ENCODE results near the gene RAB31. TPM values are rescaled to one million over a fixed set of nuclear protein-coding genes. Genes with fewer than 3 reads are reported as not detected.
A peak's percentile ranks its signal among the peaks of the same experiment; 100 is the strongest.

The RAB31 gene
- polyA plus RNA-seq, 2 of the 4 experiments (the other 2 are of a cell fraction): 16.9 to 46.3 TPM

DNA sequence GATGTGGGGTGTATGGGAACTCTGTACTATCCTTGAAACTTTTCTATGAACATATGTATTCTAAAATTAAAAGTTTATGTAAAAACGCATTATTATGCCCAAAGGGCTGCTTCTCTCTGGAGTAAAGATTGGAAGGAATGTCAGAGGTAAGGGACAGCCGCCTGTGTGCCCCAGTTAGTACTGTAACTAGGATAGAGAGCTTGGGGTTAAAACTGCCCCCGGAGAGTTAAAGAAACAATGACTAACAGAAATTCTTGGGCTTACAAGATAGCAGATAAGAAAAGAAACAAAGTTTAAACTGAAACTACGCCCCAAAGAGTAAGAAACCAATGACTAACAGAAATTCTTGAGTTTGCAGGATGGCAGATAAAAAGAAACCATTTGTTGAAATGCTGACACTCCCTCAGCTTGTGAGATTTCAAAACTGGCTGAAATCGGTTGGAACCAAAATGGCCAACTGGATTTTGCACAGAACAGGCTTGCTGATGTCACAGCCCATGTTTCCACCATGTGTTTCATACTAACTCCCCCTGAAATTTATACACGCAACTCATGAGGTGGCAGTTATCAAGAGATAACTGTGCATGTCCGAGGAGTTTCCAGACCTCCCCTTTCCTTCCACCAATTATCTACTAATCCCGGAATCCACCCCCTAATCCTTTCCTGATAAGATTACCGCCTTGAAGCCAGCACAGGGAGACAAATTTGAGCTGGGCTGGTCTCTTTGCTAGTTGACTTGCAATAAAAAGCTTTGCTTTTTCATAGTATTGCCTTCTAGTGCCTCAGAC, 169.0 kb downstream of the RAB31 start:
- Histone ChIP-seq H3K4me2 (peak overlapping the region; percentile 85), H3K9me3 (no peaks in the 10 kb centered on the region), H3K27ac (peak overlapping the region; percentile 90 to 93), H3K4me1 (peaks cover 27% of the 10 kb centered on the region), H3K4me3 (peak overlapping the region; percentile 27; the same call in 2 of the 3 replicates)
- ATAC-seq: peak; percentile 93 to 98
- ChIA-PET CTCF (interaction anchor here (0.8 to 1.3 kb wide), 4 partner anchors 19 to 204 kb away, joined by 3 to 5 read pairs (median 3); no protein-coding TSS in a partner anchor), POLR2A (interaction anchor here (1.0 to 1.5 kb wide), 6 partner anchors 9 to 134 kb away, joined by 4 to 8 read pairs (median 5); partner anchors contain the start of genes TXNDC2 and VAPA)
- TF ChIP-seq HOXB13 (CRISPR knock-in tag; IDR thresholded peaks at IDR 0.05; ENCODE audit: low read depth) (peak; percentile 33; the same call in 1 of the 2 replicates), EP300 (IDR thresholded peaks at IDR 0.05) (peak; percentile 43 to 77; a peak in 3 of 5 replicates), GATA3 (IDR thresholded peaks at IDR 0.05; ENCODE audit: borderline replicate concordance) (peak; percentile 81; the same call in 1 of the 2 replicates), FOSL2 (IDR thresholded peaks at IDR 0.05) (peak; percentile 46; the same call in 1 of the 2 replicates), FOSL2 (CRISPR knock-in tag; IDR thresholded peaks at IDR 0.05) (peak; percentile 81), MAX (IDR thresholded peaks at IDR 0.05) (peak; percentile 54; the same call in 1 of the 2 replicates), JUNB (IDR thresholded peaks at IDR 0.05) (peak; percentile 70), CEBPB (IDR thresholded peaks at IDR 0.05) (peak; percentile 66 to 69; a peak in 3 of 4 replicates), RFX5 (IDR thresholded peaks at IDR 0.05) (no peak), MAFK (IDR thresholded peaks at IDR 0.05; ENCODE audit: partially characterized antibody) (peak; percentile 77), POLR2AphosphoS2 (conservative IDR thresholded peaks at IDR 0.05; ENCODE audit: low read length) (no peak), MYC (IDR thresholded peaks at IDR 0.05; ENCODE audit: borderline replicate concordance, low read length) (peak; percentile 38; the same call in 1 of the 2 replicates), EHF (CRISPR knock-in tag; IDR thresholded peaks at IDR 0.05) (no peak), JUN (IDR thresholded peaks at IDR 0.05) (peak; percentile 59 to 70; a peak in 4 of 5 replicates), HOXA7 (CRISPR knock-in tag; IDR thresholded peaks at IDR 0.05) (no peak), RAD21 (conservative IDR thresholded peaks at IDR 0.05 in 1 of 2, IDR thresholded peaks at IDR 0.05 in 1 of 2) (peak; percentile 10 to 37; a peak in 3 of 5 replicates), SMC3 (IDR thresholded peaks at IDR 0.05) (0 out of 3 replicates have a peak, but pooled peaks have one; percentile 15)
- TF ChIP-seq, protein P1, sequence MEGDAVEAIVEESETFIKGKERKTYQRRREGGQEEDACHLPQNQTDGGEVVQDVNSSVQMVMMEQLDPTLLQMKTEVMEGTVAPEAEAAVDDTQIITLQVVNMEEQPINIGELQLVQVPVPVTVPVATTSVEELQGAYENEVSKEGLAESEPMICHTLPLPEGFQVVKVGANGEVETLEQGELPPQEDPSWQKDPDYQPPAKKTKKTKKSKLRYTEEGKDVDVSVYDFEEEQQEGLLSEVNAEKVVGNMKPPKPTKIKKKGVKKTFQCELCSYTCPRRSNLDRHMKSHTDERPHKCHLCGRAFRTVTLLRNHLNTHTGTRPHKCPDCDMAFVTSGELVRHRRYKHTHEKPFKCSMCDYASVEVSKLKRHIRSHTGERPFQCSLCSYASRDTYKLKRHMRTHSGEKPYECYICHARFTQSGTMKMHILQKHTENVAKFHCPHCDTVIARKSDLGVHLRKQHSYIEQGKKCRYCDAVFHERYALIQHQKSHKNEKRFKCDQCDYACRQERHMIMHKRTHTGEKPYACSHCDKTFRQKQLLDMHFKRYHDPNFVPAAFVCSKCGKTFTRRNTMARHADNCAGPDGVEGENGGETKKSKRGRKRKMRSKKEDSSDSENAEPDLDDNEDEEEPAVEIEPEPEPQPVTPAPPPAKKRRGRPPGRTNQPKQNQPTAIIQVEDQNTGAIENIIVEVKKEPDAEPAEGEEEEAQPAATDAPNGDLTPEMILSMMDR (IDR thresholded peaks at IDR 0.05): no peak
- DNase-seq (ENCODE audit: low read depth in 1 of 2, low spot score in 1 of 2): peak; percentile 35 to 92
- FAIRE-seq: peak; percentile 32
- 0% methylated on average over 9 of the region's 9 CpGs for WGBS (ENCODE audit: missing lambda C conversion rate)

DNA sequence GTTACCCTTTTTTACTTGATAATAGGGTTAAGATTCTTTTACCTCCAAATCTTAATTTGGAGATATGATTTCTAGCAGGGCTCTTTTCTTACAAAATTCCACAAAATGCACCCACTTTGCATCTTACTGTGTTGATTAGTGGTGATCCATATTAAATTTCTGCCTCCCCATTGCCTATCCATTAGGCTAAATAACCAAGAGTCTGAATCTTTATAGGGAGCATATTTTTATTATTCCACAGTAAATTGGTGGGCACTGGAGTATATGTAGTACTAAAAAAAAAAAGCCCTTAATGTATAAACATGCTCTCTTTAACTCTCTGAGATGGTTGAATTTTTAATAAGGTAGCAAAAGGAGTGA, 169.5 kb downstream of the RAB31 start:
- ChIA-PET POLR2A (interaction anchor here (1.0 to 1.5 kb wide), 5 partner anchors 8 to 135 kb away, joined by 4 to 8 read pairs (median 6); partner anchors contain the start of genes TXNDC2 and VAPA), CTCF (interaction anchor here (1.0 to 1.3 kb wide), 2 partner anchors 37 to 53 kb away, joined by 3 read pairs; no protein-coding TSS in a partner anchor)
- peak overlapping the region; percentile 90 to 93 for H3K27ac ChIP-seq
- ATAC-seq: no peak
- H3K4me2 ChIP-seq: peak overlapping the region; percentile 85
- H3K4me3 ChIP-seq: peak overlapping the region; percentile 27; the same call in 1 of the 3 replicates
- H3K4me1 ChIP-seq: peaks cover 27% of the 10 kb centered on the region
- TF ChIP-seq NPAS2 (CRISPR knock-in tag; IDR thresholded peaks at IDR 0.05; ENCODE audit: borderline replicate concordance) (no peak), RAD21 (conservative IDR thresholded peaks at IDR 0.05 in 1 of 2, IDR thresholded peaks at IDR 0.05 in 1 of 2) (no peak), EHMT2 (IDR thresholded peaks at IDR 0.05; ENCODE audit: low read depth) (no peak)
- TF ChIP-seq, protein P2, sequence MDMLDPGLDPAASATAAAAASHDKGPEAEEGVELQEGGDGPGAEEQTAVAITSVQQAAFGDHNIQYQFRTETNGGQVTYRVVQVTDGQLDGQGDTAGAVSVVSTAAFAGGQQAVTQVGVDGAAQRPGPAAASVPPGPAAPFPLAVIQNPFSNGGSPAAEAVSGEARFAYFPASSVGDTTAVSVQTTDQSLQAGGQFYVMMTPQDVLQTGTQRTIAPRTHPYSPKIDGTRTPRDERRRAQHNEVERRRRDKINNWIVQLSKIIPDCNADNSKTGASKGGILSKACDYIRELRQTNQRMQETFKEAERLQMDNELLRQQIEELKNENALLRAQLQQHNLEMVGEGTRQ (IDR thresholded peaks at IDR 0.05): no peak
- no peaks in the 10 kb centered on the region for H3K9me3 ChIP-seq
- DNase-seq (ENCODE audit: low read depth in 1 of 2, low spot score in 1 of 2): no peak
- no peak for FAIRE-seq

Data from A549 (cell line).